ENCODE measurements around the gene FXYD1. TPM values are rescaled to one million over a fixed set of nuclear protein-coding genes. Genes with fewer than 3 reads are reported as not detected.

FXYD1 gene
- total RNA-seq: not detected in 2 replicates

DNA sequence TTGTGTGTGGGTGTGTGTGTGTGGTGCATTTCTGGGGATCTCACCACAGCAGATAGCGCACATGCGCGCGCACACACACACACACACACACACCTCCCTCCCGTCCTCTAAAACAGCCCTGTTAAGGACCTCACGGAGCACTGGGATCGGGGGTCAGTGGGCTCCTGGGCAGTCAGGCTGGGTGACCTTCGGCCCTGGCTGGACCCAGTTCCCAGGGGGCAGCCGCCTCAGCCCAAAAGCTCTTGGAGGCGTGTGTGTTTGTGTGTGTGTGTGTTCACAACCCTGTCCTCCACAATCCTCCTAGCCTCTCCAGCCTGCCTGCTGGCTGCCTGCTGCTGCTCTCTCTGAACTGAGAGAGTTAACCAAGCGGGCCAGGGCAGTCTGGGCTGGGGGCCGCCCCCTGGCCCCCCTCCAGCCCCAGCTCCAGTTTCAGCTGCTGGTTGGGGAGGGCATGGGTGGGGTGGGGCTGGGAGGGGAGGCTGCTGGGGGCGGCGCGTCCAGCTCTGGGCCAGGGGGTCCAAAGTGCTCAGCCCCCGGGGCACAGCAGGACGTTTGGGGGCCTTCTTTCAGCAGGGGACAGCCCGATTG, at the start of gene FXYD1:
Gene FXYD1 (plus strand): TSS at position 520 of the 588 bp plus-strand sequence. CDS start 1,256 bp downstream, outside the sequence.

DNA sequence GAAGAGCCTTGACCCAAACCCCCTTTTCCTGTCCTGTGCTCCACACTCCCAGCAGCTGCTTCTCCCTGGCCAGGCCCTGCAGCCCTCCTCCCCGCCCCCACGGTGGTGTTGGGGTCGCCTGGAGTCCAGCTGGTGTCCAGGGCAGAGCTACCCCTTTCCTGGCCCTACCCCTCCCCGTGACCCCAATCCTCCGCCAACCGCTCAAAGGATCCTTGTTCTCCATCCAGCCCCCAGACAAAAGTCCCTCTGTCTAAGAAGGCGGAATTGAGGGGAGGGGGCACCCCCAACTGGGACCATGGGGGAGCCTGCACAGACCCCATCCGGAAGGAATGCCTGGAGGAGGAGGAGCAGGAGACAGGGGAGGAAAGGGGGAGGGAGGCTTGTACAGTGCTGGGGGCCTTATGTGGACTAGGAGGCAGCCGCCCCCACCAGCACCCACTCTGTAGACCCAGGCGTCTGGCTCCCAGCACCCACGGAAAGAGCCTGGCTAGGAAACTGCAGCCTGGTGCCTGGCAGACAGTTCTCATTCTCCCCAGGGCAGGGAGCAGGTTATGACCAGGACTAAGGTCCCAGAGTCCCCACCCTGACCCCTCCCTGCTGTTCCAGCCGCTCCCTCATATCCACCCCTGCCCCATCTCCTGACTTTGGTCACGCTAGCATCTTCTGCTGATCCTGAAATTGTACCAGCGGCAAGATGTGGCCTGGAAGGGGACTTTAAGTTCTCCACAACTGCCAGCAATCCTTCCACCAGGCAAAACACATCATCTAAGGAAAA, 23.3 kb upstream of the FXYD1 start, which contains the start of gene FXYD3:
Gene FXYD3 (plus strand): TSS at position 647 of the 775 bp plus-strand sequence. CDS start 3,554 bp downstream, outside the sequence.

GRCh38 chr19:35134601-35135242, 3.9 kb upstream of the FXYD1 start, which contains the start of gene LGI4:
LGI4 (minus strand) TSS chr19:35135059; CDS start chr19:35134680, 379 bp downstream.

DNA sequence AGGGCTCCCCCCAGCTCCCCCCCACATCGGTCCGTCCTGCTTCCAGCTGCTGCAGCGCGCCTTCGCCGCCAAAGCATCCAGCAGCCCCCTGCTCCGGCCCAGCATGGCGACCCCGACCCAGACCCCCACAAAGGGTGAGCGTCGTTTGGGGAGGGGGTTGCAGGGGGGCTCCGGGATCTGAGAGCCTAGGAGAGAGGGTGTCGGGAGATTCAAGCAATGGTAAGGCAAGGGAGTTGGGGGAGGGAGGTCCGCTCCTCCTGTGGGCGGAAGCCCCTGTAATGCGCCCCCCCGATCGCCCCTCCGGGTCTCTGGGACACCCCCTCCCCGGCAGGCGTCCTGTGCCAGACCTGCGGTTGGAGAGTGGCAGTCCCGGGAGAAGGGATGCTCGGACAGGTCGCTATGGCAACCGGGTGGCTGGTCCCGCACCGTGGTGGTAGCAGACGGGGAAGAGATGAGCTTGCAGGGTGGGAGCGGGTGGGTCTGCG, 4.6 kb downstream of the FXYD1 start, which contains the start of gene FXYD7:
Gene FXYD7 (plus strand): TSS at position 25 of the 485 bp plus-strand sequence. CDS start 79 bp downstream, at position 104.

DNA sequence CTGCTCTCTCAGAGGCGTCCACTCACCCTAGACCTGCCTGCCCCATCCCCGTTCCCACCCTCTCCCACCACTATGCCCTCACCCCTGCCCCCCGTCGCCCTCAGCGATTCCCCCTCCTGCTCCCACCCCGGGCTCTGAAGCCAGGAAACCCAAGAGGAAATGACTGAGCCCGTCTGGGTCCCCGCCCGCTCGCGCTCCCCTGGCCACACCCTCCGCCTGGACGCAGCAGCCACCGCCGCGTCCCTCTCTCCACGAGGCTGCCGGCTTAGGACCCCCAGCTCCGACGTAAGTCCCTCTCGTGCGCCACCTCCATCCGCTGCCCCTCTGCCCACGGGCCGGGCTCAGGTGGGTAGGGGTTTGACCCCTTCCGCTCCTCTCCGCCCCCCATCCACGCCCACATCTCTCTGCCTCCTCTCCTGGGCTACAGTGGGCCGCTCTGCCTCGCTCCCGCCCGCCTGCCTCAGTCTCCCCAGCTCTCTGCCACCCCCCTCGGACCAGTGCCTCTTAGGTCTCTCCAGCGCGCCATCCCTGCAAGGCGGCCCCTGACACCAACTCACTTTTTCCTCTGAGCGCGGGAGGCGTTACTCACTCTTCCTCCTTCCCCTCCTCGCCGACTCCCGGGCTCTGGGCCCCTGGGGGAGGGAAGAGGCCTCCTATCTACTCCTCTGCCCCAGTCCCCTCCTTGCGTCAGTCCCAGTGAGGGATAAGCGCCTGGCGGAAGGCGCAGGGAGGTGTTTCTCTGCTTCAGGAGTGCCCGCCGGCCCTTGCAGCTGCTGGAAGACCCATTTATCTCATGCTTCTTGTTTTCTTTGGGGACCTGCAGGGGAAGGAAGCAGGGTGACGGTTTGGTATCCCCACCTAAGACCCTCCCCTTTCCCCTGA, 16.1 kb downstream of the FXYD1 start, which contains the start of gene FXYD5:
Gene FXYD5 (plus strand): TSS at position 211 of the 882 bp plus-strand sequence. CDS start 816 bp downstream, outside the sequence.

Other genes with a start within 250 kb of the FXYD1 start
- 5.6 and 9.0 TPM in 2 replicates for gene ZNF30, start 211.9 kb upstream of the FXYD1 start, total RNA-seq
- 40.9 and 49.6 TPM in 2 replicates for gene ZNF792, start 174.6 kb upstream of the FXYD1 start, total RNA-seq
- gene GRAMD1A, start 138.5 kb upstream of the FXYD1 start, total RNA-seq: 27.6 and 31.9 TPM in 2 replicates
- 8.8 and 12.2 TPM in 2 replicates for gene SCN1B, start 108.4 kb upstream of the FXYD1 start, total RNA-seq
- gene HPN, start 97.1 kb upstream of the FXYD1 start, total RNA-seq: under 0.01 and 0.09 TPM in 2 replicates
- gene FXYD3, start 23.0 kb upstream of the FXYD1 start, total RNA-seq: not detected in 2 replicates
- gene LGI4, start 3.8 kb upstream of the FXYD1 start, total RNA-seq: not detected in 2 replicates
- not detected in 2 replicates for gene FXYD7, start 4.4 kb downstream of the FXYD1 start, total RNA-seq
- 22.2 and 27.3 TPM in 2 replicates for gene FXYD5, start 15.9 kb downstream of the FXYD1 start, total RNA-seq
- not detected in 2 replicates for gene FAM187B, start 89.9 kb downstream of the FXYD1 start, total RNA-seq
- gene LSR, start 110.2 kb downstream of the FXYD1 start, total RNA-seq: 0.34 and 3.5 TPM in 2 replicates
- 35.2 and 43.8 TPM in 2 replicates for gene USF2, start 130.1 kb downstream of the FXYD1 start, total RNA-seq
- 0.17 and 0.22 TPM in 2 replicates for gene HAMP, start 143.7 kb downstream of the FXYD1 start, total RNA-seq
- gene MAG, start 153.3 kb downstream of the FXYD1 start, total RNA-seq: not detected in 2 replicates
- 0.11 and 0.26 TPM in 2 replicates for gene CD22, start 190.4 kb downstream of the FXYD1 start, total RNA-seq
- gene FFAR1, start 209.1 kb downstream of the FXYD1 start, total RNA-seq: not detected in 2 replicates
- gene FFAR3, start 219.6 kb downstream of the FXYD1 start, total RNA-seq: not detected in 2 replicates
- not detected in 2 replicates for gene GPR42, start 232.2 kb downstream of the FXYD1 start, total RNA-seq